Suprapubic skin (tissue), 4 donors: Measurements from ENCODE around the gene NOVA2. TPM values are rescaled to one million over a fixed set of nuclear protein-coding genes. Genes with fewer than 3 reads are reported as not detected.

Source experiments
- DNase-seq, 2 donors: peaks; one replicate each; pipeline ENCODE4 v3.0.0-alpha.2; 2019; ENCODE audit warnings: low spot score in 2 of 2
- H3K27ac ChIP-seq: fragments of 200-600 bp; sonication (generic); one replicate; pipeline ENCODE4 v1.5.1; 2019
- H3K27me3 ChIP-seq: fragments of 200-600 bp; sonication (generic); one replicate; pipeline ENCODE4 v1.5.1; 2019
- H3K36me3 ChIP-seq: fragments of 200-600 bp; sonication (generic); one replicate; pipeline ENCODE4 v1.5.1; 2019
- H3K4me1 ChIP-seq: fragments of 200-600 bp; sonication (generic); one replicate; pipeline ENCODE4 v1.5.1; 2019
- H3K4me3 ChIP-seq: fragments of 200-600 bp; sonication (generic); one replicate; pipeline ENCODE4 v1.5.1; 2019; ENCODE audit warnings: mild to moderate bottlenecking
- H3K9me3 ChIP-seq: fragments of 200-600 bp; sonication (generic); one replicate; pipeline ENCODE4 v1.5.1; 2019
- EP300 ChIP-seq: sonication (generic); formaldehyde crosslinking; IDR thresholded peaks from one replicate; pipeline ENCODE4 v1.6.1; 2017; ENCODE audit warnings: antibody characterized with exemption
- POLR2A ChIP-seq, 2 donors: fragments of 450-650 bp; IDR thresholded peaks; one replicate each; pipeline ENCODE4 v1.6.1; 2017; ENCODE audit warnings: antibody characterized with exemption in 2 of 2, mild to moderate bottlenecking in 2 of 2, moderate library complexity in 2 of 2
- POLR2AphosphoS5 ChIP-seq, 3 donors: sonication (generic); formaldehyde crosslinking; IDR thresholded peaks; one replicate each; pipeline ENCODE4 v1.6.1; 2017; ENCODE audit warnings: antibody characterized with exemption in 3 of 3
- WGBS: methylation state at CpG from one replicate; pipeline ENCODE4 v1.1.5; 2018; 5-methylcytosine and 5-hydroxymethylcytosine counted together
- total RNA-seq, 4 donors: library from RNA; depleted of rRNA; stranded (reverse); fragments of >200 nt; gene quantifications; one replicate each; pipeline ENCODE4 v1.1.0, GENCODE V29; 2016
- TF ChIP-seq, protein P1 (sequence below), 2 donors: fragments of 200-600 bp in 1 of 2; fragments of 450-650 bp in 1 of 2; sonication (generic) in 1 of 2; IDR thresholded peaks; one replicate each; pipeline ENCODE4 v1.5.1; 2016 to 2019; ENCODE audit warnings: antibody characterized with exemption in 2 of 2, mild to moderate bottlenecking in 1 of 2, moderate library complexity in 1 of 2

NOVA2 gene
- total RNA-seq, 4 donors from 2014 or later = 0.21 to 0.97 (median 0.55) TPM

DNA sequence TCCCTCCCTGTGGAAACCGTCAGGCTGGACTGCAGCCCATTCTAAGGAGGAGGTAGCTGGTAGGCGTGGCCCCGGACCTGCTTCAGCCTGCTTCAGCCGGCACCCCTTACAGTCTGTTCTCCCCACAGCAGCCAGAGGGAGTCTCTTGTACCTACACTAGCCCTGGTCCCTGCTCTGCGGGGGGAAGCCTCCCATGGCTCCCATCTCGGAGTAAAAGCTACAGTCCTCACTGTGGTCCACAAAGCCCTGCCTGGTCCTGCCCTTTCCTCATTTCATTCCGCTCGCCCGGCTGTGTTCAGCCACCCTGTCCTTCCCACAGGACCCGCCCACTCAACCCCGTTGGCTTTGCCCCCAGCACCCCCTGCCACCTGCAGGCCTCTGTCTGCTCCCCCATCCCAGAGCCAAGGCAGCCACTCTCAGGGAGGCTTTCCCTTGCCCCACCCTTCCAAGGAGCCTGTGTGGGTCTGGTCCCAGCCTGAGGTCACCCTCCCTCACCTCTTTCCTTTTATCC lies 47.9 kb upstream of the NOVA2 start:
- H3K9me3 ChIP-seq = no peaks in the 10 kb centered on the region
- peak; percentile 59 to 77 for DNase-seq
- 54% methylated on average over 7 of the region's 11 CpGs for WGBS
- H3K36me3 ChIP-seq = peaks cover 3% of the 10 kb centered on the region
- peaks cover 28% of the 10 kb centered on the region for H3K4me1 ChIP-seq
- H3K27me3 ChIP-seq = peaks cover 23% of the 10 kb centered on the region
- TF ChIP-seq POLR2AphosphoS5 (IDR thresholded peaks at IDR 0.05) (no peak), EP300 (no peak), POLR2A (IDR thresholded peaks at IDR 0.05) (no peak)
- TF ChIP-seq, protein P1, sequence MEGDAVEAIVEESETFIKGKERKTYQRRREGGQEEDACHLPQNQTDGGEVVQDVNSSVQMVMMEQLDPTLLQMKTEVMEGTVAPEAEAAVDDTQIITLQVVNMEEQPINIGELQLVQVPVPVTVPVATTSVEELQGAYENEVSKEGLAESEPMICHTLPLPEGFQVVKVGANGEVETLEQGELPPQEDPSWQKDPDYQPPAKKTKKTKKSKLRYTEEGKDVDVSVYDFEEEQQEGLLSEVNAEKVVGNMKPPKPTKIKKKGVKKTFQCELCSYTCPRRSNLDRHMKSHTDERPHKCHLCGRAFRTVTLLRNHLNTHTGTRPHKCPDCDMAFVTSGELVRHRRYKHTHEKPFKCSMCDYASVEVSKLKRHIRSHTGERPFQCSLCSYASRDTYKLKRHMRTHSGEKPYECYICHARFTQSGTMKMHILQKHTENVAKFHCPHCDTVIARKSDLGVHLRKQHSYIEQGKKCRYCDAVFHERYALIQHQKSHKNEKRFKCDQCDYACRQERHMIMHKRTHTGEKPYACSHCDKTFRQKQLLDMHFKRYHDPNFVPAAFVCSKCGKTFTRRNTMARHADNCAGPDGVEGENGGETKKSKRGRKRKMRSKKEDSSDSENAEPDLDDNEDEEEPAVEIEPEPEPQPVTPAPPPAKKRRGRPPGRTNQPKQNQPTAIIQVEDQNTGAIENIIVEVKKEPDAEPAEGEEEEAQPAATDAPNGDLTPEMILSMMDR (IDR thresholded peaks at IDR 0.05) = peak in 1 of 2 donors; percentile 26
- H3K4me3 ChIP-seq = no peak overlapping the region
- no peak overlapping the region for H3K27ac ChIP-seq

DNA sequence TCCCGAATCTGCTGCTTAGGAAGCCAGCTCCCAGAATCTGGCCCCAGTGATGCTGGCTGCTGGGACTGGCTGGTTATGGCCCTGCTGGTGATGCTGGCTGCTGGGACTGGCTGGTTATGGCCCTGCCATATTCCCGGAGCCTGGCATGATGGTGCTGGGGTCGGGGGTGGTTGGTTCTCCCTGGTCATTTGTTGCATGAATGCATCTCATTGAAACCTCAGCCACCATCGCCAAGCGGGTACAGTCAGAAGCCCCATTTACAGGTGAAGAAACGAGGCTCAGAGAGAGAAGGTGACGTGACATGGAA lies 47.1 kb upstream of the NOVA2 start:
- no peak for TF ChIP-seq EP300
- TF ChIP-seq, protein P1 (IDR thresholded peaks at IDR 0.05) = no peak
- no peak overlapping the region for H3K4me3 ChIP-seq
- no peak overlapping the region for H3K27ac ChIP-seq
- no peaks in the 10 kb centered on the region for H3K9me3 ChIP-seq
- H3K4me1 ChIP-seq = peaks cover 35% of the 10 kb centered on the region
- DNase-seq = peak in 1 of 2 donors; percentile 63
- peaks cover 3% of the 10 kb centered on the region for H3K36me3 ChIP-seq
- peaks cover 21% of the 10 kb centered on the region for H3K27me3 ChIP-seq
- WGBS = 84% methylated on average over 5 of the region's 7 CpGs

DNA sequence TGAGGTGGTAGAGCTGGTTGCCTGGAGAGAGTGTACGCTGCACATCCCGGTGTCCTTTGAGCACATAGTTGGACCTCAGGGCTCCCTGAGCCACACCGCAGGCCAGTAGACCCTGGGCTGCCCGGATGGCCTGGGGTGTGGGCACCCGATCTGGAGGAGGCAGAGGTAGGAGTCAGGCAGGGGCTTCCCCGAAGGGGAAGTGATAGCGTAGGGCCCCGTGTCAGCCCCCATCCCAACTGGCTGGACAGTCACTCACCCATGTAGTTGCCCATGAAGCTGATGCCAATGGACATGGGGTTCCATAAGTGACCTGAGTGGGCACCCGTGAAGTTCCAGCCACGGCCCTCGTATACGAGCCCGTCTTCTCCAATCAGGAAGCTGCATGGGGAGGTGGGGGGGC lies 45.6 kb upstream of the NOVA2 start:
- Histone ChIP-seq H3K4me1 (peaks cover 50% of the 10 kb centered on the region), H3K4me3 (no peak overlapping the region), H3K9me3 (no peaks in the 10 kb centered on the region), H3K36me3 (peaks cover 3% of the 10 kb centered on the region), H3K27me3 (peaks cover 36% of the 10 kb centered on the region), H3K27ac (no peak overlapping the region)
- TF ChIP-seq EP300 = no peak
- no peak for TF ChIP-seq POLR2AphosphoS5 (IDR thresholded peaks at IDR 0.05)
- TF ChIP-seq, protein P1 (IDR thresholded peaks at IDR 0.05) = no peak
- TF ChIP-seq POLR2A (IDR thresholded peaks at IDR 0.05) = no peak
- DNase-seq = no peak
- WGBS = 81% methylated on average over 8 of the region's 13 CpGs

DNA sequence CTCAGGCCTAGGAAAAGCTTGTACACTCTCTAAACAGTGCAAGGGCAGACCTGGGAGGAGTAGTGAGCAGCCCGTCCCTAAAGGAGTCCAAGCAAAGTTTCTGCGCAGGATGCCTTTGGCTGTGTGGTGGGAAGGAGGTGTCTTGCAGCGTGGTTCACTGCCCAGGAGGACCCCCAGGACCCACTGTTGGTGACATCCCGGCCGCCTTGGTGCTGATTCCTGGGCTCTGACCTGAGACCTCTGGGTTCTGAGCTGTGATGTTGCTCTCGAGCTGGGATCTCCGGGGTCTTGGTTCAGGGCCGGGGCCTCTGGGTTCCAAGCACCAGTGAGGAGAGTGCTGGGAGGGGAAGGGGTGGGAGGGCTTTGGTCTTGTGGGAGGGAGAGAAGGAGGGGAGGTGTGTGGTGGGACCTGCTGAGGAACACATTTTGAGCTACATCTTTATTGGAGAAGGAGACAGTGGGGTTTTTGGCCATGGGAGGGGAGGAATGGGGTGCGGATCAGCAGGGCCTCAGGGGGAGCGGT lies 45.1 kb upstream of the NOVA2 start:
- WGBS = 95% methylated on average over 7 of the region's 10 CpGs
- TF ChIP-seq EP300 (no peak), POLR2AphosphoS5 (IDR thresholded peaks at IDR 0.05) (no peak), POLR2A (IDR thresholded peaks at IDR 0.05) (no peak)
- TF ChIP-seq, protein P1 (IDR thresholded peaks at IDR 0.05) = no peak
- peaks cover 52% of the 10 kb centered on the region for H3K4me1 ChIP-seq
- no peak overlapping the region for H3K4me3 ChIP-seq
- DNase-seq = no peak
- no peaks in the 10 kb centered on the region for H3K9me3 ChIP-seq
- H3K36me3 ChIP-seq = peaks cover 3% of the 10 kb centered on the region
- H3K27me3 ChIP-seq = peaks cover 38% of the 10 kb centered on the region
- no peak overlapping the region for H3K27ac ChIP-seq

DNA sequence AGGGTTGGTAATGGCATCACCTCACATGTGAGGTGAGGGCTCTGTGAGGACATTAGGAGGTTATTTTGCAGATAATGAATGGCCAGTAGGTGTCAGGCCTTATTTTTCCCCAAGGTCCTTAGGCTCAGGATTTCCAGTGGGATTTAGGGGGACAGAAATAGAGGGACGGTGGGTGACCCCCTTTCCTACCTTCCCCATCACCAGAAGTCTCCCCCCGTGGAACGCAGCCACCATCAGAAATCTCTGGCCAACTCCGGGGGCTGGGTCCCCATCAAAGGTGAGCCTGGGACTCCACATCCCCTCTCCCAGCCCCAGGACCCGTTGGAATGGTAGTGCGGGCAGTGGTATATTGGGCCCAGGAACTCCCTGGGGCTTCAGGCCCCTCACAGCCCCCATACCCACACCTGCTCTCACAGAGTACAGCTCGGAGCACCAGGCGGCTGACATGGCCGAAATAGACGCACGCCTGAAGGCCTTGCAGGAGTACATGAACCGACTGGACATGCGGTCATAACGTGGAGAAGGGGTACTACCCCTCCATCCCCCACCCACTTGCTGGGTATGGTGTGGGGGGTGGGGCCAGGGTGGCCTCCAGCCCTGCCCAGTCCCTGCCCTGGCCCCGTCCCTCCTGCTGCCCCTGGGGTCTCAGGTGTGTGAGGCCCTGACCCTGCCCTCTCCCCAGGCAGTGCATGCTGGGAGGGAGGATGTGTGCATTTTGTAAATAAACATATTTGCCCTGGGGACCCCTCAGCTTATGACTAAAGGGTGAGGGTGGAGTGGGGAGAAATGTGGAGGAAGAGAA lies 44.4 kb upstream of the NOVA2 start:
- Histone ChIP-seq H3K4me3 (no peak overlapping the region), H3K27ac (no peak overlapping the region), H3K9me3 (no peaks in the 10 kb centered on the region), H3K36me3 (peaks cover 3% of the 10 kb centered on the region), H3K27me3 (peaks cover 41% of the 10 kb centered on the region), H3K4me1 (peaks cover 52% of the 10 kb centered on the region)
- WGBS = 98% methylated on average over 5 of the region's 15 CpGs
- no peak for DNase-seq
- TF ChIP-seq, protein P1 (IDR thresholded peaks at IDR 0.05) = no peak
- TF ChIP-seq POLR2A (IDR thresholded peaks at IDR 0.05) = no peak
- TF ChIP-seq POLR2AphosphoS5 (IDR thresholded peaks at IDR 0.05) = no peak
- no peak for TF ChIP-seq EP300
